ENCODE measurements around the gene MTFMT.

MTFMT gene

GRCh38 chr15:65072617-65073016 is 43.2 kb upstream of the MTFMT start:
- no peaks in the 10 kb centered on the region for H3K27me3 ChIP-seq (replicated peaks; ENCODE audit: control insufficient read depth, insufficient read depth, low read length)
- no peaks in the 10 kb centered on the region for H3K36me3 ChIP-seq (ENCODE audit: control insufficient read depth, insufficient read depth, low read length)
- TF ChIP-seq, protein P1, sequence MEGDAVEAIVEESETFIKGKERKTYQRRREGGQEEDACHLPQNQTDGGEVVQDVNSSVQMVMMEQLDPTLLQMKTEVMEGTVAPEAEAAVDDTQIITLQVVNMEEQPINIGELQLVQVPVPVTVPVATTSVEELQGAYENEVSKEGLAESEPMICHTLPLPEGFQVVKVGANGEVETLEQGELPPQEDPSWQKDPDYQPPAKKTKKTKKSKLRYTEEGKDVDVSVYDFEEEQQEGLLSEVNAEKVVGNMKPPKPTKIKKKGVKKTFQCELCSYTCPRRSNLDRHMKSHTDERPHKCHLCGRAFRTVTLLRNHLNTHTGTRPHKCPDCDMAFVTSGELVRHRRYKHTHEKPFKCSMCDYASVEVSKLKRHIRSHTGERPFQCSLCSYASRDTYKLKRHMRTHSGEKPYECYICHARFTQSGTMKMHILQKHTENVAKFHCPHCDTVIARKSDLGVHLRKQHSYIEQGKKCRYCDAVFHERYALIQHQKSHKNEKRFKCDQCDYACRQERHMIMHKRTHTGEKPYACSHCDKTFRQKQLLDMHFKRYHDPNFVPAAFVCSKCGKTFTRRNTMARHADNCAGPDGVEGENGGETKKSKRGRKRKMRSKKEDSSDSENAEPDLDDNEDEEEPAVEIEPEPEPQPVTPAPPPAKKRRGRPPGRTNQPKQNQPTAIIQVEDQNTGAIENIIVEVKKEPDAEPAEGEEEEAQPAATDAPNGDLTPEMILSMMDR (IDR thresholded peaks at IDR 0.05; ENCODE audit: insufficient read depth, low read length, poor library complexity, severe bottlenecking): no peak
- no peak for DNase-seq (ENCODE audit: extremely low read depth, insufficient read length)
- H3K4me3 ChIP-seq (replicated peaks; ENCODE audit: low read depth, low read length): no peak overlapping the region

DNA sequence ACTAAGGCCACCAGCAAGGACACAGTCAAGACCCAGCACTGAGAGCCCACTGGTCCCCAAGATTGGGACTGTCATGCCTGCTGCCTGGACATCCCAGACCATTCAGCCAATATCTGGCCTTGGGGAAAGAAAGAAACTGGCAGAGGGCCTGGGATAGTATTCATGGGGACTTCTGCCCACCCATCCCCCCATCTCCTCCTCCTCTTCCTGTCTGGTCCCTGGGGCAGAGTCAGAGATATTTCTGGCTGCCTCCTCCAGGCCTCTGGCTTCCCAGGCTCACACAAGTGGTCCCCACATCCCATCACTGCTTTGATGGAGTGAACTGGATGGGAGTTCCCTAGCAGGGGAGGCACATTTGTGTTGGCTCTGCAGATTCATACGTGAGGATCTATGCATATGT is 42.6 kb upstream of the MTFMT start:
- Histone ChIP-seq H3K4me3 (replicated peaks; ENCODE audit: low read depth, low read length) (no peak overlapping the region), H3K27me3 (replicated peaks; ENCODE audit: control insufficient read depth, insufficient read depth, low read length) (peaks cover 1% of the 10 kb centered on the region; the same call in 1 of the 2 replicates), H3K36me3 (ENCODE audit: control insufficient read depth, insufficient read depth, low read length) (no peaks in the 10 kb centered on the region)
- DNase-seq (ENCODE audit: extremely low read depth, insufficient read length): no peak
- TF ChIP-seq, protein P1 (IDR thresholded peaks at IDR 0.05; ENCODE audit: insufficient read depth, low read length, poor library complexity, severe bottlenecking): no peak

GRCh38 chr15:65071381-65071811 is 42.0 kb upstream of the MTFMT start:
- Histone ChIP-seq H3K4me3 (replicated peaks; ENCODE audit: low read depth, low read length) (no peak overlapping the region), H3K27me3 (replicated peaks; ENCODE audit: control insufficient read depth, insufficient read depth, low read length) (peaks cover 1% of the 10 kb centered on the region; the same call in 1 of the 2 replicates), H3K36me3 (ENCODE audit: control insufficient read depth, insufficient read depth, low read length) (no peaks in the 10 kb centered on the region)
- no peak for DNase-seq (ENCODE audit: extremely low read depth, insufficient read length)
- TF ChIP-seq, protein P1 (IDR thresholded peaks at IDR 0.05; ENCODE audit: insufficient read depth, low read length, poor library complexity, severe bottlenecking): no peak

- TF ChIP-seq, protein P1 (IDR thresholded peaks at IDR 0.05; ENCODE audit: insufficient read depth, low read length, poor library complexity, severe bottlenecking): no peak
- DNase-seq (ENCODE audit: extremely low read depth, insufficient read length): no peak
- Histone ChIP-seq H3K4me3 (replicated peaks; ENCODE audit: low read depth, low read length) (no peak overlapping the region), H3K36me3 (ENCODE audit: control insufficient read depth, insufficient read depth, low read length) (no peaks in the 10 kb centered on the region), H3K27me3 (replicated peaks; ENCODE audit: control insufficient read depth, insufficient read depth, low read length) (peaks cover 1% of the 10 kb centered on the region; the same call in 1 of the 2 replicates)
Measured at GRCh38 chr15:65069779-65070546, 40.5 kb upstream of the MTFMT start.

DNA sequence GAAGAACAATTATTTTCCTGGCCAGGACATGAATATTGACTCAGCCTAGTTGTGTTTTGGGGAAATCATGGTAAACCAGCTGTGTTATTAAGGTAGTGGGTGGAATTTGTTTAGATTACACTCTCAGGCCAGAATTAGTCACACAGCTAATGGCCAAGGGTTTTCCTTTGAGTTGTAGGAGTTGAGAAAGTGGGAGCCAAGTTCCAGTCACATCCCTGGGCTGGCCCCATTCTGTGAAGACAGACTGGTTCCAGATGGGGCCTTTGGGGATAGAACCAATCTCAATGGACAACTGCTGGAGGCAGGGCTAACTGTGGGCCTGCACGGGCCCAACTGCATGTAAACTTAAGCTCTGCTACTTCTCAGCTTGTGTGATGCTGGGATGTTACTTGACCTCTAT is 39.7 kb upstream of the MTFMT start:
- no peaks in the 10 kb centered on the region for H3K36me3 ChIP-seq (ENCODE audit: control insufficient read depth, insufficient read depth, low read length)
- TF ChIP-seq, protein P1 (IDR thresholded peaks at IDR 0.05; ENCODE audit: insufficient read depth, low read length, poor library complexity, severe bottlenecking): no peak

More for the DNA sequence above, 39.7 kb upstream of the MTFMT start:
- Histone ChIP-seq H3K27me3 (replicated peaks; ENCODE audit: control insufficient read depth, insufficient read depth, low read length) (peaks cover 1% of the 10 kb centered on the region; the same call in 1 of the 2 replicates), H3K4me3 (replicated peaks; ENCODE audit: low read depth, low read length) (no peak overlapping the region)
- DNase-seq (ENCODE audit: extremely low read depth, insufficient read length): no peak
